HUES64 (cell line): ENCODE data around the gene NEK3.

Experiments used
- H3K27ac ChIP-seq: 2 replicates; pipeline ENCODE4 v1.7.0; 2013; ENCODE audit warnings: low read depth, low read length, inconsistent platforms
- H3K27me3 ChIP-seq: 2 replicates; pipeline ENCODE4 v1.6.1; 2013; ENCODE audit warnings: mild to moderate bottlenecking, low read length; ENCODE audit not compliant: insufficient read depth
- H3K36me3 ChIP-seq: 2 replicates; pipeline ENCODE4 v1.6.1; 2013; ENCODE audit warnings: mild to moderate bottlenecking, low read length; ENCODE audit not compliant: insufficient read depth
- H3K4me1 ChIP-seq: 2 replicates; pipeline ENCODE4 v1.6.1; 2013; ENCODE audit warnings: mild to moderate bottlenecking, low read length, moderate library complexity; ENCODE audit not compliant: insufficient read depth
- H3K4me3 ChIP-seq: 2 replicates; pipeline ENCODE4 v1.5.1; 2013; ENCODE audit warnings: mild to moderate bottlenecking, low read length, moderate library complexity
- H3K9ac ChIP-seq: 2 replicates; pipeline ENCODE4 v1.6.1; 2013; ENCODE audit warnings: mild to moderate bottlenecking, low read depth, low read length
- H3K9me3 ChIP-seq: 2 replicates; pipeline ENCODE4 v1.6.1; 2013; ENCODE audit warnings: low read depth, low read length; ENCODE audit not compliant: insufficient read depth
- WGBS: fragments of 150-250, 120-280 bp; methylation state at CpG from one replicate; pipeline ENCODE4 v1.1.7; 2013; ENCODE audit warnings: missing lambda C conversion rate; 5-methylcytosine and 5-hydroxymethylcytosine counted together

The NEK3 gene

GRCh38 chr13:52141299-52141698, 18.1 kb downstream of the NEK3 start:
- Histone ChIP-seq H3K4me1 (no peaks in the 10 kb centered on the region), H3K9me3 (no peaks in the 10 kb centered on the region), H3K27me3 (no peaks in the 10 kb centered on the region), H3K4me3 (no peak overlapping the region), H3K36me3 (peaks cover 38% of the 10 kb centered on the region), H3K27ac (no peak overlapping the region), H3K9ac (no peak overlapping the region)
- 86% methylated on average over 2 of the region's 2 CpGs for WGBS

- Histone ChIP-seq H3K9me3 (no peaks in the 10 kb centered on the region), H3K9ac (no peak overlapping the region), H3K27me3 (no peaks in the 10 kb centered on the region), H3K36me3 (peaks cover 54% of the 10 kb centered on the region), H3K27ac (no peak overlapping the region), H3K4me3 (no peak overlapping the region), H3K4me1 (no peaks in the 10 kb centered on the region)
- 73% methylated on average over 2 of the region's 3 CpGs for WGBS
These were observed 21.9 kb downstream of the NEK3 start for GRCh38 chr13:52137489-52137888.

- H3K36me3 ChIP-seq: peaks cover 60% of the 10 kb centered on the region
- H3K4me1 ChIP-seq: no peaks in the 10 kb centered on the region
- no peaks in the 10 kb centered on the region for H3K9me3 ChIP-seq
- no peak overlapping the region for H3K9ac ChIP-seq
- no peaks in the 10 kb centered on the region for H3K27me3 ChIP-seq
- H3K27ac ChIP-seq: no peak overlapping the region
- no peak overlapping the region for H3K4me3 ChIP-seq
These were observed 22.6 kb downstream of the NEK3 start for GRCh38 chr13:52136763-52137162.

GRCh38 chr13:52130641-52131040, 28.8 kb downstream of the NEK3 start:
- H3K4me3 ChIP-seq: no peak overlapping the region
- H3K36me3 ChIP-seq: peaks cover 48% of the 10 kb centered on the region
- no peak overlapping the region for H3K9ac ChIP-seq
- no peaks in the 10 kb centered on the region for H3K4me1 ChIP-seq
- H3K27ac ChIP-seq: no peak overlapping the region
- peaks cover 7% of the 10 kb centered on the region; the same call in 1 of the 2 replicates for H3K27me3 ChIP-seq
- H3K9me3 ChIP-seq: 0 out of 2 replicates have a peak, but pooled peaks cover 4% of the 10 kb centered on the region

- Histone ChIP-seq H3K27me3 (peaks cover 7% of the 10 kb centered on the region; the same call in 1 of the 2 replicates), H3K36me3 (peaks cover 34% of the 10 kb centered on the region), H3K9ac (peak within 1 kb of the TSS; percentile 28; the same call in 1 of the 2 replicates), H3K4me3 (peak within 1 kb of the TSS; percentile 61), H3K9me3 (0 out of 2 replicates have a peak, but pooled peaks cover 4% of the 10 kb centered on the region), H3K4me1 (no peaks in the 10 kb centered on the region), H3K27ac (no peak within 1 kb of the TSS)
- 13% methylated on average over 70 of the region's 71 CpGs for WGBS
These were observed 30.4 kb downstream of the NEK3 start, which contains the start of gene NEK5 for GRCh38 chr13:52128714-52129700. TSS of gene NEK5 (minus strand) at chr13:52129073. CDS start at chr13:52127482, 1,591 bp downstream.

GRCh38 chr13:52127783-52128702, 31.4 kb downstream of the NEK3 start:
- Histone ChIP-seq H3K4me1 (no peaks in the 10 kb centered on the region), H3K4me3 (peak overlapping the region; percentile 61), H3K27me3 (peaks cover 7% of the 10 kb centered on the region; the same call in 1 of the 2 replicates), H3K36me3 (peaks cover 25% of the 10 kb centered on the region), H3K9ac (0 out of 2 replicates have a peak overlapping the region, but pooled peaks have one; percentile 13), H3K27ac (no peak overlapping the region), H3K9me3 (0 out of 2 replicates have a peak, but pooled peaks cover 4% of the 10 kb centered on the region)
- WGBS: 4% methylated on average over 33 of the region's 33 CpGs

- H3K9me3 ChIP-seq: 0 out of 2 replicates have a peak, but pooled peaks cover 4% of the 10 kb centered on the region
- H3K27me3 ChIP-seq: peaks cover 7% of the 10 kb centered on the region; the same call in 1 of the 2 replicates
- no peak overlapping the region for H3K9ac ChIP-seq
- H3K4me3 ChIP-seq: no peak overlapping the region
- 67% methylated on average over 6 of the region's 6 CpGs for WGBS
- H3K27ac ChIP-seq: no peak overlapping the region
- H3K36me3 ChIP-seq: peaks cover 18% of the 10 kb centered on the region
- no peaks in the 10 kb centered on the region for H3K4me1 ChIP-seq
These were observed 32.0 kb downstream of the NEK3 start for GRCh38 chr13:52127378-52127777.

GRCh38 chr13:52125547-52125946, 33.9 kb downstream of the NEK3 start:
- H3K4me3 ChIP-seq: no peak overlapping the region
- 98% methylated on average over 3 of the region's 3 CpGs for WGBS
- peaks cover 7% of the 10 kb centered on the region; the same call in 1 of the 2 replicates for H3K27me3 ChIP-seq
- no peaks in the 10 kb centered on the region for H3K4me1 ChIP-seq
- H3K36me3 ChIP-seq: no peaks in the 10 kb centered on the region
- no peak overlapping the region for H3K27ac ChIP-seq
- H3K9ac ChIP-seq: no peak overlapping the region
- H3K9me3 ChIP-seq: no peaks in the 10 kb centered on the region

GRCh38 chr13:52118595-52118994, 40.8 kb downstream of the NEK3 start:
- WGBS: 88% methylated on average over 3 of the region's 3 CpGs
- Histone ChIP-seq H3K9ac (no peak overlapping the region), H3K27ac (no peak overlapping the region), H3K4me1 (no peaks in the 10 kb centered on the region), H3K36me3 (no peaks in the 10 kb centered on the region), H3K4me3 (no peak overlapping the region), H3K27me3 (no peaks in the 10 kb centered on the region), H3K9me3 (no peaks in the 10 kb centered on the region)

- no peaks in the 10 kb centered on the region for H3K4me1 ChIP-seq
- no peak overlapping the region for H3K27ac ChIP-seq
- no peaks in the 10 kb centered on the region for H3K27me3 ChIP-seq
- 98% methylated on average over 2 of the region's 2 CpGs for WGBS
- H3K4me3 ChIP-seq: no peak overlapping the region
- no peaks in the 10 kb centered on the region for H3K36me3 ChIP-seq
- H3K9me3 ChIP-seq: no peaks in the 10 kb centered on the region
- no peak overlapping the region for H3K9ac ChIP-seq
These were observed 41.3 kb downstream of the NEK3 start for GRCh38 chr13:52118095-52118494.
